ENCODE measurements around the gene ACSL3.

Gene ACSL3

GRCh38 chr2:222946700-222947287, 86.0 kb downstream of the ACSL3 start:
- H3F3A ChIP-seq (ENCODE audit: insufficient read depth, low read length): peaks cover 20% of the 10 kb centered on the region

GRCh38 chr2:222949073-222949472, 88.2 kb downstream of the ACSL3 start:
- Histone ChIP-seq H3K9ac (ENCODE audit: low read length) (no peak overlapping the region), H3K79me2 (ENCODE audit: low read length) (no peaks in the 10 kb centered on the region), H3K27ac (ENCODE audit: low read length) (no peak overlapping the region), H3F3A (ENCODE audit: insufficient read depth, low read length) (peaks cover 4% of the 10 kb centered on the region; the same call in 1 of the 2 replicates), H3K9me3 (replicated peaks; ENCODE audit: insufficient read depth, low read length) (no peaks in the 10 kb centered on the region), H3K36me3 (replicated peaks; ENCODE audit: insufficient read depth, low read length) (no peaks in the 10 kb centered on the region), H3K27me3 (replicated peaks; ENCODE audit: insufficient read depth, low read length) (no peaks in the 10 kb centered on the region), H3K4me1 (ENCODE audit: low read length) (peaks cover 17% of the 10 kb centered on the region), H3K4me2 (ENCODE audit: low read depth, low read length) (no peak overlapping the region), H4K20me1 (ENCODE audit: insufficient read depth, low read length) (no peaks in the 10 kb centered on the region), H3K4me3 (ENCODE audit: low read length) (no peak overlapping the region), H2AFZ (ENCODE audit: low read length) (no peak overlapping the region), H3K9me2 (replicated peaks; ENCODE audit: insufficient read depth, low read length) (no peaks in the 10 kb centered on the region)
- no peak for DNase-seq
- TF ChIP-seq EZH2 (optimal IDR thresholded peaks at IDR 0.05; ENCODE audit: low read depth, low read length) (no peak), EZH2phosphoT487 (IDR thresholded peaks at IDR 0.05; ENCODE audit: low read length) (no peak)
- TF ChIP-seq, protein P1, sequence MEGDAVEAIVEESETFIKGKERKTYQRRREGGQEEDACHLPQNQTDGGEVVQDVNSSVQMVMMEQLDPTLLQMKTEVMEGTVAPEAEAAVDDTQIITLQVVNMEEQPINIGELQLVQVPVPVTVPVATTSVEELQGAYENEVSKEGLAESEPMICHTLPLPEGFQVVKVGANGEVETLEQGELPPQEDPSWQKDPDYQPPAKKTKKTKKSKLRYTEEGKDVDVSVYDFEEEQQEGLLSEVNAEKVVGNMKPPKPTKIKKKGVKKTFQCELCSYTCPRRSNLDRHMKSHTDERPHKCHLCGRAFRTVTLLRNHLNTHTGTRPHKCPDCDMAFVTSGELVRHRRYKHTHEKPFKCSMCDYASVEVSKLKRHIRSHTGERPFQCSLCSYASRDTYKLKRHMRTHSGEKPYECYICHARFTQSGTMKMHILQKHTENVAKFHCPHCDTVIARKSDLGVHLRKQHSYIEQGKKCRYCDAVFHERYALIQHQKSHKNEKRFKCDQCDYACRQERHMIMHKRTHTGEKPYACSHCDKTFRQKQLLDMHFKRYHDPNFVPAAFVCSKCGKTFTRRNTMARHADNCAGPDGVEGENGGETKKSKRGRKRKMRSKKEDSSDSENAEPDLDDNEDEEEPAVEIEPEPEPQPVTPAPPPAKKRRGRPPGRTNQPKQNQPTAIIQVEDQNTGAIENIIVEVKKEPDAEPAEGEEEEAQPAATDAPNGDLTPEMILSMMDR (IDR thresholded peaks at IDR 0.05; ENCODE audit: low read length): no peak

More at GRCh38 chr2:222946700-222947287, 86.0 kb downstream of the ACSL3 start:
- Histone ChIP-seq H3K4me3 (ENCODE audit: low read length) (no peak overlapping the region), H3K9me2 (replicated peaks; ENCODE audit: insufficient read depth, low read length) (no peaks in the 10 kb centered on the region), H3K36me3 (replicated peaks; ENCODE audit: insufficient read depth, low read length) (no peaks in the 10 kb centered on the region; the same call in 1 of the 2 replicates), H2AFZ (ENCODE audit: low read length) (no peak overlapping the region), H3K27me3 (replicated peaks; ENCODE audit: insufficient read depth, low read length) (no peaks in the 10 kb centered on the region), H3K9me3 (replicated peaks; ENCODE audit: insufficient read depth, low read length) (no peaks in the 10 kb centered on the region), H3K9ac (ENCODE audit: low read length) (no peak overlapping the region), H3K4me1 (ENCODE audit: low read length) (peaks cover 27% of the 10 kb centered on the region), H4K20me1 (ENCODE audit: insufficient read depth, low read length) (no peaks in the 10 kb centered on the region), H3K79me2 (ENCODE audit: low read length) (no peaks in the 10 kb centered on the region), H3K4me2 (ENCODE audit: low read depth, low read length) (no peak overlapping the region), H3K27ac (ENCODE audit: low read length) (no peak overlapping the region)
- TF ChIP-seq, protein P1 (IDR thresholded peaks at IDR 0.05; ENCODE audit: low read length): no peak
- TF ChIP-seq EZH2 (optimal IDR thresholded peaks at IDR 0.05; ENCODE audit: low read depth, low read length) (no peak), EZH2phosphoT487 (IDR thresholded peaks at IDR 0.05; ENCODE audit: low read length) (no peak)
- no peak for DNase-seq

GRCh38 chr2:222949690-222950323, 89.0 kb downstream of the ACSL3 start:
- H3K36me3 ChIP-seq (replicated peaks; ENCODE audit: insufficient read depth, low read length): no peaks in the 10 kb centered on the region
- no peak overlapping the region for H2AFZ ChIP-seq (ENCODE audit: low read length)
- no peaks in the 10 kb centered on the region for H3K9me3 ChIP-seq (replicated peaks; ENCODE audit: insufficient read depth, low read length)
- no peak overlapping the region for H3K27ac ChIP-seq (ENCODE audit: low read length)
- no peaks in the 10 kb centered on the region for H3K27me3 ChIP-seq (replicated peaks; ENCODE audit: insufficient read depth, low read length)
- no peaks in the 10 kb centered on the region for H4K20me1 ChIP-seq (ENCODE audit: insufficient read depth, low read length)
- no peak for DNase-seq
- TF ChIP-seq, protein P1 (IDR thresholded peaks at IDR 0.05; ENCODE audit: low read length): no peak
- no peak for TF ChIP-seq EZH2 (optimal IDR thresholded peaks at IDR 0.05; ENCODE audit: low read depth, low read length)
- TF ChIP-seq EZH2phosphoT487 (IDR thresholded peaks at IDR 0.05; ENCODE audit: low read length): no peak
- peaks cover 10% of the 10 kb centered on the region for H3K4me1 ChIP-seq (ENCODE audit: low read length)
- no peak overlapping the region for H3K9ac ChIP-seq (ENCODE audit: low read length)
- H3K79me2 ChIP-seq (ENCODE audit: low read length): no peaks in the 10 kb centered on the region
- H3K4me2 ChIP-seq (ENCODE audit: low read depth, low read length): no peak overlapping the region
- no peak overlapping the region for H3K4me3 ChIP-seq (ENCODE audit: low read length)
- no peaks in the 10 kb centered on the region for H3F3A ChIP-seq (ENCODE audit: insufficient read depth, low read length)
- no peaks in the 10 kb centered on the region for H3K9me2 ChIP-seq (replicated peaks; ENCODE audit: insufficient read depth, low read length)

Measured in MM.1S (cell line).